Effector memory CD8-positive, alpha-beta T cell (primary cell): ENCODE measurements around the gene KLRK1.
"Not testable (repeated sequence)": the region's sequence is repeated elsewhere in the genome, so short reads cannot be mapped to it uniquely, and the experiment has no call there.

Source experiments
- ATAC-seq: fragments of 150-1000 bp; cut with Tn5 transposase; replicated peaks from 2 replicates; pipeline ENCODE4 v1.10.0; 2021; ENCODE audit warnings: mild to moderate bottlenecking, moderate library complexity
- DNase-seq, 3 experiments: peaks; one replicate each; pipeline ENCODE4 v3.0.0; 2021
- H3K27ac Mint-ChIP-seq, 2 donors: one replicate each; pipeline ENCODE4 v1.8.0; 2022; ENCODE audit warnings: mild to moderate bottlenecking in 2 of 2, mixed read lengths in 2 of 2, moderate library complexity in 2 of 2
- H3K27me3 Mint-ChIP-seq, 2 donors: one replicate each; pipeline ENCODE4 v1.8.0; 2022; ENCODE audit warnings: mixed read lengths in 2 of 2
- H3K36me3 Mint-ChIP-seq: one replicate; pipeline ENCODE4 v1.8.0; 2022; ENCODE audit warnings: mild to moderate bottlenecking, moderate library complexity, mixed read lengths; ENCODE audit not compliant: insufficient read depth
- H3K4me1 Mint-ChIP-seq, 2 donors: one replicate each; pipeline ENCODE4 v1.8.0; 2022; ENCODE audit warnings: low read depth in 2 of 2, mixed read lengths in 2 of 2
- H3K4me3 Mint-ChIP-seq, 2 donors: one replicate each; pipeline ENCODE4 v1.8.0; 2022; ENCODE audit warnings: mild to moderate bottlenecking in 2 of 2, mixed read lengths in 2 of 2, moderate library complexity in 2 of 2
- H3K9me3 Mint-ChIP-seq, 2 donors: one replicate each; pipeline ENCODE4 v1.8.0; 2022; ENCODE audit warnings: mixed read lengths in 2 of 2
- total RNA-seq, 9 experiments: gene quantifications; one replicate each; lab custom pipeline; 2026; lab: John Stamatoyannopoulos, UW

KLRK1 gene
- total RNA-seq = 1.2 to 23.5 (median 5.9) reads per million in 9 experiments

DNA sequence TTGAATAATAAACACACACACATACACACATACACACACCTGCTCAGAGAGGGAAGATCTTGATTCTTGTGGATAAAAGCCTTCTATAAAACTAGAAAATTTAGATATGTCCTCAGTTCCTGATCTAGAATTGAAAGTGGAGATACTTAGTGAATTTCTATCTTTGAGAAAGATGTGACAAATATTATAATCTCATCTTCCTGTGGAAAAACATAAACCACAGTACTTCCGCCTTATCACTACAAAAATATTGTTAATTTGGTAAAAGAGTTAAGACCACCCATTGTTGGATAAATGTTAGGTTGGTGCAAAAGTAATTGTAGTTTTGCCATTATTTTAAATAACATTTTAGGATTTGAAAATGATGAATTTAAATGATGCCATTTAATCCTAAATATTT is at the start of gene KLRK1:
Gene KLRK1, minus strand, starts transcription at position 138 of the 400 bp plus-strand sequence. CDS start 1,231 bp downstream, outside the sequence.
- Mint-ChIP-seq H3K27me3 (no peaks in the 10 kb centered on the region), H3K4me1 (peaks cover 18 to 41% of the 10 kb centered on the region in 2 donors)

DNA sequence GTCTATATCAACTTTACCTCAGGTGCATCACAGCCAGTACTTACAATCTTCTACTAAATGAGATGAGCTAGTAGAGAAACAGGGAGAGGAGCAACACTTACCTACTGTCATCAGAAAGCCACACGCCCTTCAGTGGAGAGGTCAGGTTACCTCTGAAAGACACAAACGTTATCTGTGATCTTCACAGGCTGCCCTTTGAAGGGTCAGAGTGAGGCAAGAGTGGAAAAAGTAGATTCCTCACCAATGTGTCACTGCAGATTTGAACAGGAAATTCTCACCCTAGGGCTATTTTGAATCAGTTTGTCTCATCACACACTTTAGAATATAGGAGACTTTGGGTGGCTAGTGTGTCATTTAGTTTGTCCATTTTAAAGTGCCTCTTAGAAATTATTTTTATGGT is 47.8 kb upstream of the KLRK1 start:
- not testable (repeated sequence) for H3K9me3 Mint-ChIP-seq, ATAC-seq, DNase-seq, H3K4me1 Mint-ChIP-seq, H3K27me3 Mint-ChIP-seq, H3K27ac Mint-ChIP-seq, H3K36me3 Mint-ChIP-seq, H3K4me3 Mint-ChIP-seq

More for the DNA sequence above, at the start of gene KLRK1:
- Mint-ChIP-seq H3K27ac (peak within 1 kb of the TSS; percentile 87 to 90), H3K36me3 (peaks cover 63% of the 10 kb centered on the region), H3K9me3 (no peaks in the 10 kb centered on the region), H3K4me3 (peak within 1 kb of the TSS; percentile 82 to 88)
- DNase-seq = no peak
- ATAC-seq = no peak

DNA sequence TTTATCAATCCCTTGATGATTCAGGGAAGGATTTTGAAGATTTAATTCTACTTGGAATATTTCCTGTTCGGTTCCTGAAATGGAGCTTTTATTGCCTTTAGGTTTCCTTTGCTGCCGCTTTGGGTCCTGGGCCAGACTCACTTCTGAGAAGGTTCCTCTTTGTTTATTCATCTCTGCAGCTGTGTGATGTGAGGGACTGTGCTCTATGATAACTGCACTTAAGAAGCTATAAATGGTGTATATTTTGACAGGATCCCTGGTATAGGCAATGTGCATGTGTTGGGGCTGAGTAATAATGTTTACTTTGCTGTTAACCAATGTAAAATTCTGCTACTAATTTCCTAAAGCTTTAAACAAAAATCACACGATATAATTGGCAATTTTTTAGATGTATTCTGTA is 46.0 kb upstream of the KLRK1 start, which contains the start of gene KLRC2:
Gene KLRC2, minus strand, starts transcription at position 195 of the 400 bp plus-strand sequence. Its CDS starts 24 bp downstream, at position 171.
- H3K4me1 Mint-ChIP-seq, H3K27me3 Mint-ChIP-seq, DNase-seq, H3K9me3 Mint-ChIP-seq, H3K36me3 Mint-ChIP-seq, H3K27ac Mint-ChIP-seq: not testable (repeated sequence)
- peak within 1 kb of the TSS; percentile 5 to 41 for H3K4me3 Mint-ChIP-seq
- peak; percentile 58 for ATAC-seq

DNA sequence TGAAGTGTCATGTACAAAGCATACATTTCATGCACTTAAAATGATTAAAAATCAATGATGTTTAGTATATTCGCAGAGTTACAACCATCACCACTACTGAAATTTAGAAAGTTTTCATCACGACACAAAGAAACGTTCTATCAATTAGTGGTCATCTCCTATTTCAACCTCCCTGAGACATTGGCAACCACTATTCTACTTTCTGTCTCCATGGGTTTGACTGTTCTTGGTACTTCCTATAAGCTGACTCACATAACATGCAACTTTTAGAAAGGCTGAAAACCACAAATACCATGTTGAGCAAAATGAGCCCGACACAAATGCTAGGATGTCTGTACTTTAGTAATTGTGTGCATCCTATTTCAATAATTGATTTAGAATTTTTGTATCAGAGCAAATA is 40.8 kb upstream of the KLRK1 start:
- not testable (repeated sequence) for H3K9me3 Mint-ChIP-seq, H3K27me3 Mint-ChIP-seq, H3K4me1 Mint-ChIP-seq, H3K36me3 Mint-ChIP-seq, H3K4me3 Mint-ChIP-seq, H3K27ac Mint-ChIP-seq, DNase-seq
- ATAC-seq = peak; percentile 53

DNA sequence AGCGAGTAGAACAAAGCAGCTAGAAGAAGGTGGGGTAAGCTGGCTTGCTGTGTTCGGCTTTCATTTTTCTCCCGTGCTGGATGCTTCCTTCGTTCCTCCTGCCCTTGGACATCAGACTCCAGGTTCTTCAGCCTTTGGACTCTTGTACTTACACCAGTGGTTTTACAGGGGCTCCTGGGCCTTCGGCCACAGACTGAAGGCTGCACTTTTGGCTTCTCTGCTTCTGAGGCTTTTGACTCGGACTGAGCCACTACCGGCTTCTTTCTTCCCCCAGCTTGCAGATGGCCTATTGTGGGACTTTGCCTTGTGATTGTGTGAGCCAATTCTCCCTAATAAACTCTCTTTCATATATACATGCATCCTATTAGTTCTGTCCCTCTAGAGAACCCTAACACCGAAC is 36.1 kb upstream of the KLRK1 start:
- not testable (repeated sequence) for ATAC-seq, H3K4me3 Mint-ChIP-seq, H3K36me3 Mint-ChIP-seq, DNase-seq, H3K27me3 Mint-ChIP-seq, H3K27ac Mint-ChIP-seq, H3K9me3 Mint-ChIP-seq, H3K4me1 Mint-ChIP-seq

DNA sequence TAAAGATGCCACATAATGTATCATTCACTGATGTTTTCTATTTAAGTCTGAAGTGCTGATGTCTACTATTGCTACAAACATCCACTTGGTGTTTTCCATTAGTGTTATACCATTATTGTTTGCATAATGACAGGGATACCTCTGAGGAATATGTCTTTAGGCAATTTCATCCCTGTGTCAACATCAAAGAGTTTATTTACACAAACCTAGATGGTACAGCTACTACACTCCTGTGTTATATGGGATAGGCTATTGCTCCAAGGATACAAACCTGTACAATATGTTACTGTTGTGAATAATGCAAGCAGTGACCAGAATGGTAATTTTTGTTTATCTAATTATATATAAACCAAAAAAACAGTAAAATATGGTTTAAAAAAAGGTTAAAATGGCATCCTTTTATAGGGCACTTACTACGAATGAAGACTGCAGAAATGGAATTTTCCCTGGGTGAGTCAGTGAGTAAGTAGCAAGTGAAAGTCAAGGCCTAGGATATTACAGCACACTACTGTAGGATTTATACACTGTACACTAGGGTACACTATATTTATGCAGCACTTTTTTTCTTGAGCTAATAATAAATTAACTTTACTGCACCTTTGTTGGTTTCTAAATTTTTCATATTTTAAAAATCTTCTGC is 34.5 kb upstream of the KLRK1 start:
- H3K4me3 Mint-ChIP-seq, H3K27ac Mint-ChIP-seq, DNase-seq, H3K9me3 Mint-ChIP-seq, ATAC-seq, H3K27me3 Mint-ChIP-seq, H3K4me1 Mint-ChIP-seq, H3K36me3 Mint-ChIP-seq: not testable (repeated sequence)

DNA sequence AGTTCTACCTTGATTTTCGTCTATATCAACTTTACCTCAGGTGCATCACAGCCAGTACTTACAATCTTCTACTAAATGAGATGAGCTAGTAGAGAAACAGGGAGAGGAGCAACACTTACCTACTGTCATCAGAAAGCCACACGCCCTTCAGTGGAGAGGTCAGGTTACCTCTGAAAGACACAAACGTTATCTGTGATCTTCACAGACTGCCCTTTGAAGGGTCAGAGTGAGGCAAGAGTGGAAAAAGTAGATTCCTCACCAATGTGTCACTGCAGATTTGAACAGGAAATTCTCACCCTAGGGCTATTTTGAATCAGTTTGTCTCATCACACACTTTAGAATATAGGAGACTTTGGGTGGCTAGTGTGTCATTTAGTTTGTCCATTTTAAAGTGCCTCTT is 32.3 kb upstream of the KLRK1 start:
- H3K9me3 Mint-ChIP-seq, H3K4me3 Mint-ChIP-seq, H3K4me1 Mint-ChIP-seq, H3K36me3 Mint-ChIP-seq, H3K27me3 Mint-ChIP-seq, H3K27ac Mint-ChIP-seq, DNase-seq: not testable (repeated sequence)
- peak; percentile 58 for ATAC-seq

DNA sequence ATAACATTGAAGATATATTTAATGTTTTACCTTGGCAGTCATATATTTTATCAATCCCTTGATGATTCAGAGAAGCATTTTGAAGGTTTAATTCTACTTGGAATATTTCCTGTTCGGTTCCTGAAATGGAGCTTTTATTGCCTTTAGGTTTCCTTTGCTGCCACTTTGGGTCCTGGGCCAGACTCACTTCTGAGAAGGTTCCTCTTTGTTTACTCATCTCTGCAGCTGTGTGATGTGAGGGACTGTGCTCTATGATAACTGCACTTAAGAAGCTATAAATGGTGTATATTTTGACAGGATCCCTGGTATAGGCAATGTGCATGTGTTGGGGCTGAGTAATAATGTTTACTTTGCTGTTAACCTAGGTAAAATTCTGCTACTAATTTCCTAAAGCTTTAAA is 30.5 kb upstream of the KLRK1 start, which contains the start of gene KLRC3:
Gene KLRC3, minus strand, starts transcription at position 262 of the 400 bp plus-strand sequence. Its CDS starts 45 bp downstream, at position 217.
- H3K9me3 Mint-ChIP-seq, H3K27me3 Mint-ChIP-seq, H3K27ac Mint-ChIP-seq, H3K4me1 Mint-ChIP-seq, DNase-seq, H3K36me3 Mint-ChIP-seq: not testable (repeated sequence)
- peak within 1 kb of the TSS; percentile 31 to 73 for H3K4me3 Mint-ChIP-seq
- ATAC-seq = peak; percentile 27

DNA sequence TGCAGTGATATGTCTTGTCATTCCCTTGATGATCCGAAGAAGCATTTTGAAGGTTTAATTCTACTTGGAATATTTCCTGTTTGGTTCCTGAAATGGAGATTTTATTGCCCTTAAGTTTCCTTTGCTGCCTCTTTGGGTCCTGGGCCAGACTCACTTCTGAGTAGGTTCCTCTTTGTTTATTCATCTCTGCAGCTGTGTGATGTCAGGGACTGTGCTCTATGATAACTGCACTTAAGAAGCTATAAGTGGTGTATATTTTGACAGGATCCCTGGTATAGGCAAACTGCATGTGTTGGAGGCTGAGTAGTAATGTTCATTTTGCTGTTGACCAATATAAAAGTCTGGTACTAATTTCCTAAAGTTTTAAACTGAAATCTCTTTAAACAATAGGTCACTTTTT is 19.6 kb upstream of the KLRK1 start, which contains the start of gene KLRC4:
Gene KLRC4, minus strand, starts transcription at position 366 of the 400 bp plus-strand sequence. Its CDS starts 182 bp downstream, at position 184.
- DNase-seq (no peak), ATAC-seq (peak; percentile 72)
- H3K4me1 Mint-ChIP-seq = peaks cover 3 to 6% of the 10 kb centered on the region in 2 donors
- peaks cover 27% of the 10 kb centered on the region for H3K36me3 Mint-ChIP-seq
- no peaks in the 10 kb centered on the region for H3K9me3 Mint-ChIP-seq
- H3K27me3 Mint-ChIP-seq = no peaks in the 10 kb centered on the region
- peak within 1 kb of the TSS; percentile 73 to 81 for H3K4me3 Mint-ChIP-seq
- peak within 1 kb of the TSS; percentile 48 to 72 for H3K27ac Mint-ChIP-seq

DNA sequence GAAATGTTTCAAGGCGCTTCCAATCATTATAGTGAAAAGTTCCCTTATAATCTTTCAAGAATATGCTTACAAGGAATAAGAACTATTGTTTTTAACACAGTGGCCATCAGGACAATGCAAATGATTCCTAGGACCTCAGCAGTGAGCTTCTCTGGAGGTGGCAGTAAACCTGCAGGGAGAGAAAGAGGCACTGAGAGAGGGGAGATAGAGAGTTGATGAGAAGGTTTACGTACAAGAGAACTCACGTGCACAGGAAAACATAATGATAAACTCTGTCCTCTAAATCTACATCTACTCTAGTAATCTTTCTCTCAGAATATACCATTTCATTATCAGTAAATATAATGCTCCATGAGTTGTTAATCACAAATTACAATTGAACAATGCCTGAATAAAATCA is 19.0 kb upstream of the KLRK1 start:
- DNase-seq (no peak), ATAC-seq (peak; percentile 22)
- Mint-ChIP-seq H3K27ac (peak overlapping the region; percentile 48 to 72), H3K4me3 (peak overlapping the region; percentile 73 to 81), H3K36me3 (peaks cover 27% of the 10 kb centered on the region), H3K9me3 (no peaks in the 10 kb centered on the region), H3K27me3 (no peaks in the 10 kb centered on the region), H3K4me1 (peaks cover 3 to 6% of the 10 kb centered on the region in 2 donors)

DNA sequence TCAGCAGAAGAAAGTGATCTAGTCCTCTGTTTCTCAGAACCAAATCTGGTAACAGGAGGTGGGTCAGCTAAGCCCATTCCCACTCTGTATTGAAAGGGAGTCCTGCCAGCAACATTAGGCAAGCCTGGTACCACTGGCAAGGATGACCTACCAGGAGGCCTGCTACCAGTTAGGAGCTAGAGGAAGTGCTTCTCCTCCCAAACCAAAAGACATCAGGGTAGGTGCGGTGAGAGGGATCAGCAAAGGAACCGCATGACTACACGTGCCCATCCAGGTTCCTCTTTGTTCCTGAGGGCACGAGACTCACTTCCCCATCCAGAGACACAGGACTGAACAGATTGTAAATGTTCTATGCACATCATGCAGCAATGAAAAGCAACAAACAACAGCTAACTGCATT is 16.9 kb upstream of the KLRK1 start:
- H3K4me3 Mint-ChIP-seq = peak overlapping the region; percentile 65 to 81
- peaks cover 10% of the 10 kb centered on the region in 2 donors for H3K4me1 Mint-ChIP-seq
- H3K27ac Mint-ChIP-seq = peak overlapping the region; percentile 72 to 78
- DNase-seq (no peak), ATAC-seq (no peak)
- H3K9me3 Mint-ChIP-seq = no peaks in the 10 kb centered on the region
- H3K27me3 Mint-ChIP-seq = no peaks in the 10 kb centered on the region
- H3K36me3 Mint-ChIP-seq = peaks cover 37% of the 10 kb centered on the region

DNA sequence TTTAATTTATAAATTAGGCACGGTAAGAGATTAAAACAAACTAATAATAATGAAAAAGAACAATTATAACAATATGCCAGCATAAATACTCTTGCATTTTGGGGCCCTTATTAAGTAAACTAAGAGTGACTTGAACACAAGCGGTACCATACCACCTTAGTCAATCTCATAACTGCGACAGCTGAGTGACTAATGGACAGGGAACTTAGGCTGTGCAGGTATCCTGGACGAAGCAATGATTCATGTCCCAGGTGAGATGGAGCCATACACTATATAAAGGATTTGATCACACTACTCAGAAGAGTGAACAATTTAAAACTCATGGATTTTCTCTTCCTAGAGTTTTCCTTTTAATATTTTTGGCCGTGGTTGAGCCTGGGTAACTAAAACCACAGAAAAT is 15.5 kb upstream of the KLRK1 start:
- H3K9me3 Mint-ChIP-seq = no peaks in the 10 kb centered on the region
- ATAC-seq = no peak
- H3K27me3 Mint-ChIP-seq = no peaks in the 10 kb centered on the region
- H3K4me3 Mint-ChIP-seq = peak overlapping the region; percentile 38 to 63
- H3K36me3 Mint-ChIP-seq = peaks cover 42% of the 10 kb centered on the region
- no peak for DNase-seq
- H3K27ac Mint-ChIP-seq = peak overlapping the region in 1 of 2 donors; percentile 78
- H3K4me1 Mint-ChIP-seq = peaks cover 19% of the 10 kb centered on the region in 2 donors

DNA sequence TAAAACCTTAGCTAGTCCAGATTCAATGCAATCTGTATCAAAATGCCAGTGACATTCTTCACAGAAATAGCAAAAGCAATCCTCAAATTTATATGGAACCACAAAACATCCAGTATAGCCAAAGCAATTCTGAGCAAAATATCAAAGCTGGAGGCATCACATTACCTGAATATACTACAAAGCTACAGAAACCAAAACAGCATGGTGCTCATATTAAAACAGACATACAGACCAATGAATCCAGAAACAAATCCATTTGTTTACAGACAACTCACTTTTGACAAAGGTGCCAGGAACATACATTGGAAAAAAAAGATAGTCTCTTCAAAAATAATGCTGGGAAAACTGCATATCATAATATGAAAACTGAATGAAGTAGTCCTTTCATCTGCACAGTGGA is 15.0 kb upstream of the KLRK1 start:
- Mint-ChIP-seq H3K9me3 (no peaks in the 10 kb centered on the region), H3K4me1 (peaks cover 22 to 23% of the 10 kb centered on the region in 2 donors), H3K4me3 (peak overlapping the region; percentile 38 to 63), H3K27ac (peak overlapping the region in 1 of 2 donors; percentile 78), H3K27me3 (no peaks in the 10 kb centered on the region), H3K36me3 (peaks cover 42% of the 10 kb centered on the region)
- no peak for ATAC-seq
- DNase-seq = no peak

DNA sequence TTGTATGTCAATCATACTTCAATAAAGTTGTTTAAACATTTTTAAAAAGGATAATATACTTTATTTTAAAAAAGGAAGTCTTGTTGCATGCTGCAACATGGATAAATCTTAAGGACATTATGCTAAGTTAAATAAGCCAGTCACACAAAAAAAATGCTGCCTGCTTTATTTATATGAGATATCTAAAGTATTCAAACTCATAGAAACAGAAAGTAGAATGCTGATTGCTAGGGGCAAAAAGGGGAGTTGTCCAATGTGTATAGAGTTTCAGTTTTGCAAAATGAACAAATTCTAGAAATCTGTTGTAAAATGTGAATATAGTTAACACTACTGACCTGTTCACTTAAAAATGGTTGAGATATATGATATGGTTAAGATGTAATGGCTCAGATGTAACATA is 11.0 kb upstream of the KLRK1 start:
- H3K4me3 Mint-ChIP-seq = peak overlapping the region; percentile 70 to 76
- no peak for ATAC-seq
- peaks cover 36% of the 10 kb centered on the region for H3K36me3 Mint-ChIP-seq
- H3K27ac Mint-ChIP-seq = peak overlapping the region; percentile 79 to 100
- no peak for DNase-seq
- no peaks in the 10 kb centered on the region for H3K9me3 Mint-ChIP-seq
- H3K27me3 Mint-ChIP-seq = no peaks in the 10 kb centered on the region
- peaks cover 24 to 39% of the 10 kb centered on the region in 2 donors for H3K4me1 Mint-ChIP-seq
